ENCODE data around the gene FBXO10.
A peak's percentile ranks its signal among the peaks of the same experiment; 100 is the strongest.
"Not testable (repeated sequence)": the region's sequence is repeated elsewhere in the genome, so short reads cannot be mapped to it uniquely, and the experiment has no call there.

FBXO10 gene

GRCh38 chr9:37522971-37523370 is 53.2 kb downstream of the FBXO10 start:
- H3K9me3 Mint-ChIP-seq = no peaks in the 10 kb centered on the region
- H3K36me3 Mint-ChIP-seq = peaks cover 45% of the 10 kb centered on the region
- peaks cover 5% of the 10 kb centered on the region for H3K4me1 Mint-ChIP-seq
- no peaks in the 10 kb centered on the region for H3K27me3 Mint-ChIP-seq
- no peak overlapping the region for H3K4me3 Mint-ChIP-seq
- DNase-seq (ENCODE audit: low spot score in 2 of 2) (no peak), ATAC-seq (ENCODE audit: low read depth) (no peak)
- peak overlapping the region; percentile 15 for H3K27ac Mint-ChIP-seq

GRCh38 chr9:37521111-37521510 is 55.1 kb downstream of the FBXO10 start:
- Mint-ChIP-seq H3K36me3 (peaks cover 41% of the 10 kb centered on the region), H3K27ac (no peak overlapping the region), H3K27me3 (no peaks in the 10 kb centered on the region), H3K4me1 (no peaks in the 10 kb centered on the region), H3K4me3 (no peak overlapping the region), H3K9me3 (no peaks in the 10 kb centered on the region)
- no peak for ATAC-seq (ENCODE audit: low read depth)
- DNase-seq (ENCODE audit: low spot score in 2 of 2) = no peak

- ATAC-seq (ENCODE audit: low read depth) = no peak
- no peak for DNase-seq (ENCODE audit: low spot score in 2 of 2)
- Mint-ChIP-seq H3K36me3 (peaks cover 43% of the 10 kb centered on the region), H3K4me3 (no peak overlapping the region), H3K27me3 (no peaks in the 10 kb centered on the region), H3K9me3 (no peaks in the 10 kb centered on the region), H3K4me1 (no peaks in the 10 kb centered on the region), H3K27ac (no peak overlapping the region)
Observed at GRCh38 chr9:37520641-37521040, 55.5 kb downstream of the FBXO10 start.

- Mint-ChIP-seq H3K4me1 (no peaks in the 10 kb centered on the region), H3K27me3 (no peaks in the 10 kb centered on the region), H3K9me3 (no peaks in the 10 kb centered on the region), H3K4me3 (no peak overlapping the region), H3K27ac (peak overlapping the region; percentile 20), H3K36me3 (peaks cover 39% of the 10 kb centered on the region)
- DNase-seq (ENCODE audit: low spot score in 2 of 2) = no peak
- ATAC-seq (ENCODE audit: low read depth) = no peak
Observed at GRCh38 chr9:37517923-37518322, 58.3 kb downstream of the FBXO10 start.

- ATAC-seq (ENCODE audit: low read depth) (no peak), DNase-seq (ENCODE audit: low spot score in 2 of 2) (no peak)
- H3K27me3 Mint-ChIP-seq = no peaks in the 10 kb centered on the region
- H3K27ac Mint-ChIP-seq = no peak overlapping the region
- H3K9me3 Mint-ChIP-seq = no peaks in the 10 kb centered on the region
- peaks cover 7% of the 10 kb centered on the region for H3K4me1 Mint-ChIP-seq
- H3K4me3 Mint-ChIP-seq = no peak overlapping the region
- peaks cover 28% of the 10 kb centered on the region for H3K36me3 Mint-ChIP-seq
Observed at GRCh38 chr9:37515620-37516258, 60.4 kb downstream of the FBXO10 start.

GRCh38 chr9:37514999-37515398 is 61.2 kb downstream of the FBXO10 start:
- Mint-ChIP-seq H3K27ac (no peak overlapping the region), H3K9me3 (no peaks in the 10 kb centered on the region), H3K4me3 (no peak overlapping the region), H3K4me1 (peaks cover 7% of the 10 kb centered on the region), H3K36me3 (peaks cover 25% of the 10 kb centered on the region), H3K27me3 (no peaks in the 10 kb centered on the region)
- no peak for ATAC-seq (ENCODE audit: low read depth)
- DNase-seq (ENCODE audit: low spot score in 2 of 2) = no peak

GRCh38 chr9:37514415-37514814 is 61.8 kb downstream of the FBXO10 start:
- not testable (repeated sequence) for ATAC-seq (ENCODE audit: low read depth); H3K27me3 Mint-ChIP-seq; H3K4me3 Mint-ChIP-seq; H3K4me1 Mint-ChIP-seq; DNase-seq (ENCODE audit: low spot score in 2 of 2); H3K9me3 Mint-ChIP-seq
- peaks cover 25% of the 10 kb centered on the region for H3K36me3 Mint-ChIP-seq
- peak overlapping the region; percentile 35 for H3K27ac Mint-ChIP-seq

- Mint-ChIP-seq H3K36me3 (peaks cover 18% of the 10 kb centered on the region), H3K4me3 (no peak overlapping the region), H3K27me3 (no peaks in the 10 kb centered on the region), H3K4me1 (peaks cover 9% of the 10 kb centered on the region), H3K27ac (no peak overlapping the region), H3K9me3 (no peaks in the 10 kb centered on the region)
- ATAC-seq (ENCODE audit: low read depth) (no peak), DNase-seq (ENCODE audit: low spot score in 2 of 2) (no peak)
Observed at GRCh38 chr9:37512437-37512836, 63.7 kb downstream of the FBXO10 start.

GRCh38 chr9:37511016-37512010 is 64.9 kb downstream of the FBXO10 start:
- H3K27ac Mint-ChIP-seq = no peak overlapping the region
- peak; percentile 70 for ATAC-seq (ENCODE audit: low read depth)

GRCh38 chr9:37510053-37510452 is 66.1 kb downstream of the FBXO10 start:
- H3K4me3 Mint-ChIP-seq; DNase-seq (ENCODE audit: low spot score in 2 of 2); ATAC-seq (ENCODE audit: low read depth); H3K9me3 Mint-ChIP-seq; H3K27ac Mint-ChIP-seq; H3K4me1 Mint-ChIP-seq; H3K27me3 Mint-ChIP-seq: not testable (repeated sequence)
- H3K36me3 Mint-ChIP-seq = peaks cover 10% of the 10 kb centered on the region

More at GRCh38 chr9:37511016-37512010, 64.9 kb downstream of the FBXO10 start:
- H3K4me3 Mint-ChIP-seq = no peak overlapping the region
- H3K4me1 Mint-ChIP-seq = peaks cover 9% of the 10 kb centered on the region
- H3K36me3 Mint-ChIP-seq = peaks cover 16% of the 10 kb centered on the region
- DNase-seq (ENCODE audit: low spot score in 2 of 2) = no peak
- no peaks in the 10 kb centered on the region for H3K9me3 Mint-ChIP-seq
- H3K27me3 Mint-ChIP-seq = no peaks in the 10 kb centered on the region

GRCh38 chr9:37509536-37509935 is 66.6 kb downstream of the FBXO10 start:
- Mint-ChIP-seq H3K4me3 (no peak overlapping the region), H3K9me3 (no peaks in the 10 kb centered on the region), H3K36me3 (peaks cover 8% of the 10 kb centered on the region), H3K27me3 (no peaks in the 10 kb centered on the region), H3K27ac (no peak overlapping the region), H3K4me1 (peaks cover 9% of the 10 kb centered on the region)
- ATAC-seq (ENCODE audit: low read depth) (no peak), DNase-seq (ENCODE audit: low spot score in 2 of 2) (no peak)

- Mint-ChIP-seq H3K9me3 (no peaks in the 10 kb centered on the region), H3K4me1 (peaks cover 9% of the 10 kb centered on the region), H3K4me3 (no peak overlapping the region), H3K27ac (peak overlapping the region; percentile 35), H3K27me3 (no peaks in the 10 kb centered on the region), H3K36me3 (peaks cover 8% of the 10 kb centered on the region)
- DNase-seq (ENCODE audit: low spot score in 2 of 2) = no peak
- ATAC-seq (ENCODE audit: low read depth) = peak; percentile 32
Observed at GRCh38 chr9:37508834-37509206, 67.4 kb downstream of the FBXO10 start.

- peak overlapping the region; percentile 35 for H3K27ac Mint-ChIP-seq
- H3K9me3 Mint-ChIP-seq = no peaks in the 10 kb centered on the region
- H3K27me3 Mint-ChIP-seq = no peaks in the 10 kb centered on the region
- no peak for ATAC-seq (ENCODE audit: low read depth)
- no peak overlapping the region for H3K4me3 Mint-ChIP-seq
- peaks cover 9% of the 10 kb centered on the region for H3K4me1 Mint-ChIP-seq
- H3K36me3 Mint-ChIP-seq = peaks cover 12% of the 10 kb centered on the region
- no peak for DNase-seq (ENCODE audit: low spot score in 2 of 2)
Observed at GRCh38 chr9:37508135-37508833, 67.9 kb downstream of the FBXO10 start.

- Mint-ChIP-seq H3K9me3 (no peaks in the 10 kb centered on the region), H3K27me3 (no peaks in the 10 kb centered on the region), H3K4me1 (peaks cover 9% of the 10 kb centered on the region), H3K27ac (no peak overlapping the region), H3K4me3 (no peak overlapping the region), H3K36me3 (peaks cover 16% of the 10 kb centered on the region)
- DNase-seq (ENCODE audit: low spot score in 2 of 2) (no peak), ATAC-seq (ENCODE audit: low read depth) (no peak)
Observed at GRCh38 chr9:37507566-37508134, 68.5 kb downstream of the FBXO10 start.

Data from memory B cell (primary cell).